Measurements from ENCODE around the gene HAND1.

HAND1 gene

GRCh38 chr5:154477382-154478223 lies 424 bp downstream of the HAND1 start:
- no peak for FAIRE-seq

DNA sequence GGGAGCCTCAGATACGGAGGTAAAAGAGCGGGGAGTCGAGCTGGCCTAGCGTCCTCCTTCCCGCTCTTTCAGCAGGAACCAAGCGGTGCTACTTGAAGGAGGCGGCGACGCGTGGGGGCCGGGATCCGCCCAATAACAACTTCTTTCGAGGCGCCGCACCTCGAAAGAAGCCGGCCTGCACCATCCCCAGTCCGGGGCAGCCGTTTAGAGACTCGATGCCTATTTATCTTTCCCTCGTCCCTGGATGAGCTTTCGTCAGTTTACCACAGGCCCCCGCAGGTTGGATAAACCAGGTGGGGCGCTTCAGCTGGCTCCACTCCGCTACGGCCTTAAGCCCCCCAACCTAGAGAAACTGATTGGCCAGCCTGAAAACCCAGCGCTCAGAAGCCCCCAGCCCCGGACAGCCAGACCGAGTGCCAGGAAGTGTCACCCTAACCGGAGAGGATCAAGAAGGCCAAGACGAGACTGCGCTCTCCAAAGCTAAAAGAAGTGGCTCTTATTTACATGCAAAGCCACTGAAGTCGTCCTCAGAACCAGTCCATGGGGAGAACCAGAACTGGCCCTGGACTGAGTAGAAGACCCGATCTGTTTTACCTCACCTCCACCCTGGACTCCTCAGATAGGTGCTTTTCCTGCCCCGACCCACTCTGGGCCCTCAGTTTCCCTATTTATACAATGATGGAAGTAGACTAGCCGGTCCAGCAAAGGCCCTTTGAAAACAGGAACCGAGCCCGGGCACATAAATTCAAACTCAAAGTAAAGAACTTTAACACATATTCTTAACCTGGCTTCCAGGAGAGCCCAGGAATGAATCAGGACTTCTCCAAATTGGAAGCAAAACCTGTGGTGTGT lies 1.4 kb downstream of the HAND1 start:
- FAIRE-seq, result no peak

DNA sequence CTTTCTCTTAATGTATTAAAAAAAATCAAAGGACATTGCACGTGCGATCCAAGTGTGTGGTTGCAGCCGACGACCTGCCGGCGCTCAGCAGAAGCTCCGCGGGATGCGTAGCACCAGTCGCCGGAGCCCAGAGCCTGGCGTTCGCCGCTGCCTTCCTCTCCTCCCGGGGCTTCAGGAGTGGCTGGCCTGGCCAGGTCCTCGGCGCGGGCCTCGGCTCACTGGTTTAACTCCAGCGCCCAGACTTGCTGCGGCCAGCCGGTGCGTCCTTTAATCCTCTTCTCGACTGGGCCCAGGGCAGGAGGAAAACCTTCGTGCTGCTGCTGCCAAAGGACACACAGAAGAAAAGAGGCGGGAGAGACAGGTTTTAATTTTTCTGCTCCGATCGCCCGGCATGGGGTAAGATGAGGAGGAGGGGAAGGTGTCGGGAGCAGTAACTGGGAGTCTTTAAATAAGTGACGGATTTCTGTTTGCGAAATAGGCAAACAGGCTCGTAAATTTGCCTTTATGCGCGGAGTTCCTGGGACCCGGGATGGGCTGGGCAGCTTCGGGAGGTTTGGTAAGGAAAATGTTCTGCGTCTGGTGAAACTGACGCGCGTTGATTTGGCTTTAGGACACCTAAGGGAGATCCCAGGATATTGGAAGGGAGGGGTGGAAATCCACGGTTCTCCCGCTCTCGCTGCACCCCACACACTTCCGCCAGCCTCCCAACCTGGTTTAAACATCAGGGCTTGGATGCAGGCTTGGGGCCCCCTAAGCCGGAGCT lies 2.3 kb downstream of the HAND1 start:
- FAIRE-seq, result no peak

- FAIRE-seq, result no peak
Observed at GRCh38 chr5:154474396-154475334, 3.4 kb downstream of the HAND1 start.

DNA sequence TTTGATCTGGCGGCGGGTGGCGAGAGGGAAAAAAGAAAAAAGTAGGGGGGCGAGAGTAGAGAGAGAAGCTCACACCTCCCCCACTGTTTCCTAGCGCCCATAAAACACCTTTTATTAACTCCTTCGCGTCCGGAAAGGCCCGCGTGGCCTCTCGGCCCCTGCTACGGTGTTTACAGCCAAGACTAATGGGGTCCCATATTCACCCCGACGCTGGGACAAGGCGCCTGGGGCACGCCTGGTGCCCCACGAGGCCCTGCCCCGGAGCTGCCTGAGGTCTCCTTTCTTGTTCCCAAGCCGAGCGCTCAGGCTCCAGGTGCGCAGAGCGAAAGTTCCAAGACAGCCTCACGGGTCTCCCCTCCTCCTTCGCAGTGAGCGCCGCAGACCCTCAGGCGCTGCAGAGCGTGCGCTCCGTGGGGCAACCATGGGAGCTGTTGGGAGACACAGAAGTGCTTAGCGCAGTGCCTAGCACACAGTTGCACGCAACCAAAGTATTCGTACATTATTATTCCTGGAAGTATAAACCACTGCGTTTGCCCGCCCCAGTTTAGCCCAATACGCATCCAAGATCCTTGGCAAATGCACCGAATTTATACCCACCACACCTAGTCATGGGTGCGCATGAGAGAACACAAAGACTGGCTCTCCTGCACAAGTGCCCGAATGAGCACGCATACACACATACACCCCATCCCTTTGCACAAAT lies 4.3 kb downstream of the HAND1 start:
- no peak for FAIRE-seq

GRCh38 chr5:154472871-154473580 lies 5.0 kb downstream of the HAND1 start:
- no peak for FAIRE-seq

GRCh38 chr5:154470947-154471870 lies 6.8 kb downstream of the HAND1 start:
- no peak for FAIRE-seq

DNA sequence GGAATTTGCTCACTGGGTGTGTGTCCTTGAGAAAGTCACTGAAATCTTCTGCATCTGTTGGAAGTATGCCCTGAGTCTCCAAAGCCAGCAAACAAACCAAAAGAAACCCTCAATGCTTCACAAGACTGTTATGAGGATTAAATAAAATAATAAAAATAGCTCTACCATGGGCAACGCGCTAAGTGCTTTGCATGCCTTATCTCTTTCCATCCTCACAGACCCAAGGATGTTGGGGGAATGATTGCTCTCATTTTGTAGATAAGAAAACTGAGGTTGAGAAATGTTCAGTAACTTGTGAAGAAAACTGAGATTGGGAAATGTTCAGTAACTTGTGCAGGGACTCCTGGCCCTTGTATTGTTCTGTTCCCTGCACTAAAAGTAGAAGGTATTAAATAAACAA lies 7.9 kb downstream of the HAND1 start:
- FAIRE-seq, result no peak

DNA sequence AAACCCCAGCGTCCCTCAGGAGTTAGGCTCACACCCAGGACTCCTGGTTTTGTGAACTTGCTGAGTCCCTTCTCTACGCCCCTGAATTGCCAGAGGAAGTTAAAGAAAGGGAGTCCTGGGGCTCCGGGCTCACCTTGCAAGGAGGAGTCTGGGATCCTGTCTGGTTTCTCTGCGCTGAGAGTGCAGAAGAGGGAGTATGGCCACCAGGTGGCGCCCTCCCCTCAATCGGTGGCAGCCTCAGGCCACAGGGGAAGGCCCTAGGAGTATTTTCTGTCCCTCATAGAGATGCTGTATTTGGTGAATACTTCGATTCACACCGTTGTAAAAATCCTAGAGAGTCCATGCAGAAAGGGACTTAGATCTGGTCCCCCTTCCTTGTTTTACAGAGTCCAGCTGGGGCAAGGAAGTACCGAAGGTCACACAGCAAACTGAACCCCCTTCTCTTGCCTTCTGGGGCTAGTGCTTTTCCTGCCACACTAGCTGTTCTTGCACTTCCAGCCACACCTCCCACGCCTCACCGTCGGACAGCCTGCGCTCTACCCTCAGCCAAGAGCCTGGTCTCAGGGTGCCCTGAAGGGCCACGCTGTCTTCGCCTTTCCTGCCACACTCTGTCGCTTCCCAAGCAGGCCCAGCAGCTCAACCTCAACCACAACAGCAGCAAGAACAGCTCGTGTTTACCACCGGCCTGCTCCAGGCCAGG lies 10.2 kb downstream of the HAND1 start:
- FAIRE-seq, result no peak

- no peak for FAIRE-seq
Observed at GRCh38 chr5:154466671-154467070, 11.4 kb downstream of the HAND1 start.

GRCh38 chr5:154466147-154466546 lies 11.9 kb downstream of the HAND1 start:
- no peak for FAIRE-seq

DNA sequence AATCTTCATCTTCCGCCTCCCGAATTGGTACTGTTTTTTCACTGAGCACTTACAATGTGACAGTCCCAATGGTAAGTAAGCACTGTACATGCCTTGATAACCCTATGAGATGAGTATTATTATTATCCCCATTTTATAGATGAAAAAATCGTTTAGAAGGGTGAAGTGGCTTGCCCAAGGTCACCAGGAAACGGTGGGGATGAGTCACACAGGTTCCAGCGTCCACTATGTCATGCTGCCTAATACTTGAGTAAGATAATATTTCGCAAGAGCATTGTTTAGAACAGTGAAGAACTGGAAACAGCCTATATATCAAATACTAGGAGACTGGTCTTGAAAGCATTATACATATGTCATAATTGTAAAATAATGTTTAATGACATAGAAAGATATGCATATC lies 12.9 kb downstream of the HAND1 start:
- no peak for FAIRE-seq

DNA sequence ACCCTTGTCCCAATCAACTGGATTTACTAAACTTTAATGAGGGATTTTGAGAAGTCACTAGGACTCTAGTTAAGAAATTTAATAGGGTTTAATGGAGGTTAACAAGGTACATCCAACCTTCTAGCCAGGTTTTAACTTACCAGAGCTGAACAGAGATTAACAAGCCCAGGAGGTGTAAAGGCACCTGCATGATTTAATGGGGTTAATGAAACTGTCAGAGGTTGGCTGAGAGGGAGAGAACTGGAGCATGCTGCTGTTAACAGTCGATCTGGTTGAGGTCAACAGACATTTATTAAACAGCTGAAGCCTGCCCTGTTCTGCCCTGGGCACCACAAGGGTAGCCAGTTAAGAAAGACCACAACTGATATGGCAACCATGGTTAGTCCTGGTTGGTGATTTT lies 13.6 kb downstream of the HAND1 start:
- FAIRE-seq, result no peak

GRCh38 chr5:154461531-154461930 lies 16.5 kb downstream of the HAND1 start:
- no peak for FAIRE-seq

GRCh38 chr5:154460172-154460571 lies 17.9 kb downstream of the HAND1 start:
- FAIRE-seq, result no peak

DNA sequence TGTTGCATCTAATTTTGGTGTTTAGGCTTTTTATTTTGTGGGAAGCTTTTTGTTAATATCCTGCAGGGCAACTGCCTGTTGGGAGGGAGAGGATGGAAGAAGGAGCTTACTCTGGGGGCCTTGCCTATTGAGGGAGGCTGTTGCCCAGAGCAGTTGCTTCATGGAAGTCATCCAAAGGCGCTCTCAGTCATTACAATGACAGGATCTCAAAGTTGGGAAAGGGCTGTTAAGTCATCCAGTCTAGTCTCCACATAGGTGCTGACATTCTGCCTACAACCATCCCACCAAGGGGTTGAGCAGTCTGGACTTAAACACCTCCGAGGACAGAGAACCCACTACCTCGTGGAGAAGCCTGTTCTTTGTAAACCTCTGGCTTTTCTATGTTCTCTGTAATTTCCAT lies 19.0 kb downstream of the HAND1 start:
- FAIRE-seq, result no peak

DNA sequence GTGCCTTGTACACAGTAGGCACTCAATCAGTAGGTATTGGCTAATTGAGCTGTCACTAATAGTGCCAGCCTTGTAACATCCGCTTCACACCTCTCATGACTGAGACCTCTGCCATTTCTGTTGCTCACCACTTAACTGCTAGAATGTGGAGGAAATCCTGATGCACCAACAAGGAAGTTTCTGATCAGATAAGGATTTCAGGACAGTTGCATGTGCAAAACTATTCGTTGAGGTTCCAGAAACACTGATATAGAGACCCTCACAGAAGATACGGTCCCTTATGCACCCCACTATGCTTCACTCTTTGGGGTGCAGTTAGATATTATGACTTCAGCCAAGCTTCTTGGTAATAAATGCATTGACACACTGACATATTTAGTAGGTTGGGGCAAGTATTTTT lies 21.5 kb downstream of the HAND1 start:
- no peak for FAIRE-seq

GRCh38 chr5:154455585-154455984 lies 22.4 kb downstream of the HAND1 start:
- no peak for FAIRE-seq

DNA sequence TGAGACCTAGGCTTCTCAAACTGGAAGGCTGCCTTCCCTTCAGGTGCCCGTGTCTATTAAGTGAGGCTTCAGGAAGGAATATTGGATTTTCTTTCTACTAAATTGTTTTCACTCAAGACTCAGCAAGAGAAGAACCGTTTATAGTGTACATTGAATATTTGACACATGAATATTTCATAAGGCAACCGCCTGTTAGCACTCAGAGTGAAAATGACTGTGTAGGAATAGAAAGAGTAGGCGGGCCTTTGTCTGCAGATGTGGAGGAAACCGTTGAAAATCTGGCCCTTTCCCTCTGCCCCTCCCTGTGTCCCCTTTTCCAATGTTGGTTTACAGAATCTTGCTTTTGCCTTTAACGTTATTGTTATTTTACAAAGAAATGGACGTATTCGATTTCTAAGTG lies 26.1 kb downstream of the HAND1 start:
- FAIRE-seq, result no peak

Data from colon (tissue), 2 donors.